GM12878 (cell line): ENCODE results near the gene SMARCA4. TPM values are rescaled to one million over a fixed set of nuclear protein-coding genes. Genes with fewer than 3 reads are reported as not detected.

Source experiments
- ATAC-seq: fragments of 200-7000 bp; cut with Tn5 transposase; 3 replicates; pipeline ENCODE4 v1.9.1; 2020; ENCODE audit warnings: mild to moderate bottlenecking, moderate library complexity
- BruUV-seq: library from RNA; stranded (reverse); fragments of 400-500 nt; replicated peaks from 2 replicates; lab custom pipeline; 2021; lab: Mats Ljungman, UMichigan
- CTCF ChIA-PET: fragments of 300-600 bp; sonication (Branson Sonifier 250); formaldehyde crosslinking; extraction: SDS; loops from one replicate; lab custom pipeline; 2021; ENCODE audit warnings: inconsistent platforms; lab: Yijun Ruan, JAX
- POLR2A ChIA-PET: fragments of 350-600 bp; formaldehyde crosslinking; extraction: SDS; loops from one replicate; lab custom pipeline; 2021; ENCODE audit warnings: inconsistent platforms; lab: Charles Lee
- RAD21 ChIA-PET: fragments of 300-600 bp; sonication (Branson Sonifier 250); formaldehyde crosslinking; loops from one replicate; lab custom pipeline; 2023; ENCODE audit warnings: antibody characterized with exemption; ENCODE audit not compliant: unreplicated experiment; lab: Charles Lee
- SMC1A ChIA-PET: fragments of 300-600 bp; sonication (Branson Sonifier 250); formaldehyde crosslinking; loops from one replicate; lab custom pipeline; 2023; ENCODE audit not compliant: unreplicated experiment, uncharacterized antibody; lab: Charles Lee
- DNase-seq: peaks from one replicate; pipeline ENCODE4 v3.0.0-alpha.2; 2011; ENCODE audit warnings: low read depth, low spot score
- FAIRE-seq: peaks from 3 replicates; lab custom pipeline; 2011; peaks lifted over from hg19 to GRCh38; lab: Jason Lieb, UNC
- H2AFZ ChIP-seq: 2 replicates; pipeline ENCODE4 v1.6.0; 2011; ENCODE audit warnings: low read depth, low read length, control low read depth; ENCODE audit not compliant: control insufficient read depth
- H3K27ac ChIP-seq: 2 replicates; pipeline ENCODE4 v1.5.1; 2011; ENCODE audit warnings: control low read depth; ENCODE audit not compliant: control insufficient read depth, insufficient read depth
- H3K27me3 ChIP-seq, 2 experiments: replicated peaks in 1 of 2; 2 replicates each; pipeline versions ENCODE4 v1.6.0 to v1.6.1; 2011; ENCODE audit warnings: low read length in 1 of 2; ENCODE audit not compliant: control insufficient read depth in 2 of 2, insufficient read depth in 2 of 2
- H3K36me3 ChIP-seq, 2 experiments: 2 replicates each; pipeline ENCODE4 v1.5.1; 2011; ENCODE audit warnings: low read length in 1 of 2; ENCODE audit not compliant: control insufficient read depth in 2 of 2, insufficient read depth in 2 of 2
- H3K4me1 ChIP-seq: 2 replicates; pipeline ENCODE4 v1.6.1; 2011; ENCODE audit warnings: mild to moderate bottlenecking, low read length, moderate library complexity, mixed read lengths; ENCODE audit not compliant: control insufficient read depth, insufficient read depth
- H3K4me2 ChIP-seq: 2 replicates; pipeline ENCODE4 v1.6.0; 2011; ENCODE audit warnings: control low read depth; ENCODE audit not compliant: control insufficient read depth, insufficient read depth
- H3K4me3 ChIP-seq: fragments of 200-600 bp; sonication (generic); 2 replicates; pipeline ENCODE4 v1.5.1; 2016
- H3K79me2 ChIP-seq: 2 replicates; pipeline ENCODE4 v1.6.0; 2011; ENCODE audit warnings: low read length; ENCODE audit not compliant: control insufficient read depth, insufficient read depth
- H3K9ac ChIP-seq: 2 replicates; pipeline ENCODE4 v1.8.0; 2011; ENCODE audit warnings: low read length, control low read depth, mixed read lengths; ENCODE audit not compliant: control insufficient read depth, insufficient read depth
- H3K9me3 ChIP-seq: replicated peaks from 3 replicates; pipeline ENCODE4 v1.5.1; 2011; ENCODE audit warnings: mild to moderate bottlenecking, low read length; ENCODE audit not compliant: control insufficient read depth, insufficient read depth
- H4K20me1 ChIP-seq: 2 replicates; pipeline ENCODE4 v1.6.0; 2011; ENCODE audit not compliant: control insufficient read depth, insufficient read depth
- CREB1 ChIP-seq: IDR thresholded peaks from 2 replicates; pipeline ENCODE4 v1.6.1; 2012; ENCODE audit warnings: low read depth, mild to moderate bottlenecking, inconsistent platforms
- CTCF ChIP-seq, 3 experiments: IDR thresholded peaks in 2 of 3; conservative IDR thresholded peaks in 1 of 3; 2 replicates each; pipeline ENCODE4 v1.5.1; 2011; ENCODE audit warnings: low read depth in 3 of 3, low read length in 3 of 3, mild to moderate bottlenecking in 3 of 3, control low read depth in 2 of 3, moderate library complexity in 2 of 3, inconsistent platforms in 1 of 3, mixed read lengths in 1 of 3; ENCODE audit not compliant: control insufficient read depth in 2 of 3, insufficient read depth in 1 of 3; ENCODE audit errors: extremely low read depth in 1 of 3
- DPF2 ChIP-seq: fragments of 450-650 bp; IDR thresholded peaks from 2 replicates; pipeline ENCODE4 v1.6.1; 2017; ENCODE audit warnings: mild to moderate bottlenecking
- EGR1 ChIP-seq, 2 experiments: IDR thresholded peaks; 1 replicate in 1 of 2; 2 replicates in 1 of 2; pipeline ENCODE4 v1.6.1; 2011 to 2012; ENCODE audit warnings: low read depth in 2 of 2, low read length in 2 of 2, borderline replicate concordance in 1 of 2, mild to moderate bottlenecking in 1 of 2, moderate library complexity in 1 of 2
- FOS ChIP-seq: IDR thresholded peaks from 3 replicates; pipeline ENCODE4 v1.6.1; 2011; ENCODE audit warnings: borderline replicate concordance; ENCODE audit not compliant: insufficient read length; ENCODE audit errors: extremely low read depth
- FOXM1 ChIP-seq: IDR thresholded peaks from 2 replicates; pipeline ENCODE4 v1.6.1; 2012; ENCODE audit warnings: low read depth, mild to moderate bottlenecking, inconsistent platforms, low read length, moderate library complexity
- IKZF2 ChIP-seq, 2 experiments: fragments of 450-650 bp; IDR thresholded peaks; 2 replicates each; pipeline ENCODE4 v1.6.1; 2017; ENCODE audit warnings: mild to moderate bottlenecking in 2 of 2, moderate library complexity in 2 of 2
- IRF4 ChIP-seq: IDR thresholded peaks from 2 replicates; pipeline ENCODE4 v1.6.1; 2011; ENCODE audit warnings: low read depth, low read length
- JUND ChIP-seq: IDR thresholded peaks from 2 replicates; pipeline ENCODE4 v1.6.1; 2012; ENCODE audit warnings: low read depth, mild to moderate bottlenecking, low read length, improper control_type of control experiment, moderate library complexity
- KLF5 ChIP-seq: fragments of 450-650 bp; IDR thresholded peaks from 2 replicates; pipeline ENCODE4 v1.6.1; 2014; ENCODE audit warnings: mild to moderate bottlenecking; ENCODE audit not compliant: partially characterized antibody
- NR2F1 ChIP-seq: fragments of 450-650 bp; conservative IDR thresholded peaks from 2 replicates; pipeline ENCODE4 v1.6.1; 2017; ENCODE audit warnings: mild to moderate bottlenecking
- NRF1 ChIP-seq: conservative IDR thresholded peaks from 2 replicates; pipeline ENCODE4 v1.6.1; 2011; ENCODE audit warnings: mild to moderate bottlenecking, low read depth, low read length, improper control_type of control experiment
- PAX8 ChIP-seq: fragments of 450-650 bp; IDR thresholded peaks from 2 replicates; pipeline ENCODE4 v1.6.1; 2017; ENCODE audit warnings: mild to moderate bottlenecking, moderate library complexity
- RBBP5 ChIP-seq: fragments of 200-600 bp; sonication (generic); conservative IDR thresholded peaks from 2 replicates; pipeline ENCODE4 v1.6.1; 2016
- RUNX3 ChIP-seq: IDR thresholded peaks from 2 replicates; pipeline ENCODE4 v1.6.1; 2012; ENCODE audit warnings: low read length, inconsistent platforms
- SMAD1 ChIP-seq: fragments of 450-650 bp; IDR thresholded peaks from 2 replicates; pipeline ENCODE4 v1.6.1; 2018; ENCODE audit warnings: mild to moderate bottlenecking, low read depth; ENCODE audit not compliant: partially characterized antibody
- SREBF1 ChIP-seq: IDR thresholded peaks from 2 replicates; pipeline ENCODE4 v1.6.1; 2012; ENCODE audit warnings: mild to moderate bottlenecking, low read length
- SRF ChIP-seq, 2 experiments: IDR thresholded peaks; 2 replicates each; pipeline ENCODE4 v1.6.1; 2011; ENCODE audit warnings: low read depth in 2 of 2, low read length in 2 of 2, mild to moderate bottlenecking in 1 of 2, moderate library complexity in 1 of 2
- SUZ12 ChIP-seq: fragments of 200-600 bp; sonication (generic); IDR thresholded peaks from one replicate; pipeline ENCODE4 v1.6.1; 2018; ENCODE audit warnings: antibody characterized with exemption, mild to moderate bottlenecking; ENCODE audit not compliant: unreplicated experiment
- WGBS: methylation state at CpG from one replicate; pipeline ENCODE4 v1.1.6; 2016; ENCODE audit warnings: low lambda C conversion rate; ENCODE audit not compliant: insufficient replicate concordance, insufficient coverage; ENCODE audit errors: missing lambda C conversion rate; 5-methylcytosine and 5-hydroxymethylcytosine counted together
- in situ Hi-C: fragments of 300-500 bp; cut with MboI; formaldehyde crosslinking; loops from 9 replicates; pipeline ENCODE4 v1.14.3; 2018; ENCODE audit warnings: mixed read lengths
- intact Hi-C: fragments of 100-400 bp; cut with micrococcal nuclease; formaldehyde crosslinking; loops from one replicate; pipeline ENCODE4 v1.14.2; 2022; ENCODE audit not compliant: unreplicated experiment
- polyA plus RNA-seq, 11 experiments: library from polyadenylated mRNA; depleted of rRNA in 4 of 11; unstranded in 6 of 11; stranded (reverse) in 5 of 11; fragments of >200 nt; fragmentation: Nextera tagmentation in 4 of 11; fragmentation: Illumina TruSeq in 1 of 11; extraction: Ambion mirVana in 4 of 11; extraction: Trizol in 1 of 11; gene quantifications; 1 replicate in 1 of 11; 2 replicates in 10 of 11; pipeline versions ENCODE4 v1.2.1 to v1.2.3, GENCODE V29; 2011 to 2016; ENCODE audit warnings: inconsistent platforms in 2 of 11, missing spikeins in 2 of 11, low read depth in 1 of 11
- total RNA-seq, 4 experiments: library from RNA; depleted of rRNA in 3 of 4; stranded (reverse); fragments of >200 nt in 3 of 4; fragmentation: Illumina TruSeq in 1 of 4; extraction: Trizol in 1 of 4; gene quantifications; 2 replicates each; pipeline versions ENCODE4 v1.2.1 to v1.2.3, GENCODE V29; 2013 to 2021

The SMARCA4 gene
- total and polyA plus RNA-seq, 10 of the 15 experiments (the other 5 are each of a cell fraction or from before 2014, with no cell fraction given), result 22.4 to 175 (median 57.4) TPM

DNA sequence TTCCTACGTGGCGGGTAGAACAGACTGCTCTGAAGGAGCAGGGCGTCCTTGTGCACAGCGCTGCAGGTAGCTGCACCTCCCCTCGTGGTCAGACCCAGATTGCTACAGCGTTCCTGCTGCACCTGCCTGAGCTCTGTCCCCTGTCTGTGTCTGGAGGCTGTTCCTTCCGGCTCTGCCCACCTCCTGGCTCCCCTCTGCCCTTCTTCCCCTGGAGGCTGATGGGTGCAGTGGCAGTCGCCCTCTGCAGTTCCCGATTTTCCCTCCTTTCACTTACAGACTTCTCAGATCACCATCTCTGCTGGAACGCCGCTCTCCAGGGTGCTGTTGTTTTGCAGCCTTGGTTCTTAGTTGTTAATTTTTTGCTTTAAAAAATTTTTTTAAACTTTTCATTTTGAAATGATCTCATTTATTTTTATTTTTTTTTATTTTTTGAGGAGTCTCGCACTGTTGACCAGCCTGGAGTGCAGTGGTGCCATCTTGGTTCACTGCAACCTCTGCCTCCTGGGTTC is 53.6 kb downstream of the SMARCA4 start:
- FAIRE-seq, result no peak
- in situ Hi-C loops (no loop called here), intact Hi-C loops (no loop called here)
- Histone ChIP-seq H3K27me3 (no peaks in the 10 kb centered on the region), H3K9ac (no peak overlapping the region), H3K79me2 (no peaks in the 10 kb centered on the region), H4K20me1 (no peaks in the 10 kb centered on the region), H3K4me2 (no peak overlapping the region), H3K9me3 (no peaks in the 10 kb centered on the region), H3K36me3 (peaks cover 34 to 49% of the 10 kb centered on the region in 2 experiments), H3K27ac (no peak overlapping the region), H2AFZ (no peak overlapping the region), H3K4me1 (no peaks in the 10 kb centered on the region), H3K4me3 (no peak overlapping the region)
- ChIA-PET SMC1A (interaction anchor here (1.0 kb wide), 1 partner anchor 72 kb away, joined by 3 read pairs; no protein-coding TSS in a partner anchor), RAD21 (interaction anchor here (0.6 kb wide), 1 partner anchor 66 kb away, joined by 3 read pairs; no protein-coding TSS in a partner anchor), CTCF (no interaction called here), POLR2A (no interaction called here)
- 96% methylated on average over 12 of the region's 12 CpGs for whole genome bisulfite sequencing
- no TSS peak for BruUV-seq
- no peak for ATAC-seq
- TF ChIP-seq RUNX3 (no peak), NR2F1 (no peak), NRF1 (no peak), CREB1 (no peak), IKZF2 (IDR thresholded peaks at IDR 0.05) (no peak), SRF (IDR thresholded peaks at IDR 0.05; ENCODE audit: low read depth in 2 of 2, low read length in 2 of 2) (no peak), DPF2 (no peak), FOXM1 (no peak)
- DNase-seq, result no peak

- no peaks in the 10 kb centered on the region for H3K4me1 ChIP-seq
- BruUV-seq, result no TSS peak
- H3K36me3 ChIP-seq, result peaks cover 32 to 52% of the 10 kb centered on the region in 2 experiments
- H3K4me3 ChIP-seq, result no peak overlapping the region
- ChIA-PET SMC1A (no interaction called here), POLR2A (no interaction called here), CTCF (no interaction called here), RAD21 (no interaction called here)
- no peaks in the 10 kb centered on the region for H4K20me1 ChIP-seq
- ATAC-seq, result no peak
- H3K4me2 ChIP-seq, result no peak overlapping the region
- no peaks in the 10 kb centered on the region for H3K9me3 ChIP-seq
- in situ Hi-C loops, result no loop called here
- no peak for FAIRE-seq
- H2AFZ ChIP-seq, result no peak overlapping the region
- H3K9ac ChIP-seq, result no peak overlapping the region
- no peaks in the 10 kb centered on the region for H3K79me2 ChIP-seq
- no peak overlapping the region for H3K27ac ChIP-seq
- WGBS, result 98% methylated on average over 5 of the region's 5 CpGs
- intact Hi-C loops, result no loop called here
- DNase-seq, result no peak
- H3K27me3 ChIP-seq, result no peaks in the 10 kb centered on the region
- TF ChIP-seq CTCF (IDR thresholded peaks at IDR 0.05 in 2 of 3, conservative IDR thresholded peaks at IDR 0.05 in 1 of 3; ENCODE audit: control insufficient read depth in 2 of 3, extremely low read depth in 1 of 3, insufficient read depth in 1 of 3, low read depth in 3 of 3, low read length in 3 of 3) (no peak), IRF4 (no peak), SUZ12 (no peak), JUND (no peak), SMAD1 (no peak), PAX8 (no peak), RBBP5 (no peak), SREBF1 (no peak), KLF5 (no peak), FOS (no peak), EGR1 (IDR thresholded peaks at IDR 0.05; ENCODE audit: borderline replicate concordance in 1 of 2, low read depth in 2 of 2, low read length in 2 of 2) (no peak), SRF (IDR thresholded peaks at IDR 0.05; ENCODE audit: low read depth in 2 of 2, low read length in 2 of 2) (no peak)
Measured at GRCh38 chr19:11016631-11017030, 55.8 kb downstream of the SMARCA4 start.
